Measurements from ENCODE around the gene ANKRD12. TPM values are rescaled to one million over a fixed set of nuclear protein-coding genes. Genes with fewer than 3 reads are reported as not detected.

Gene ANKRD12
- total RNA-seq, 1 experiment from 2014 or later: 31.6 TPM

- Histone ChIP-seq H3K36me3 (ENCODE audit: low read depth) (no peaks in the 10 kb centered on the region), H3K27me3 (ENCODE audit: insufficient read depth, low read depth) (no peaks in the 10 kb centered on the region), H3K27ac (no peak overlapping the region), H3F3A (ENCODE audit: insufficient read depth, low read depth) (peaks cover 16% of the 10 kb centered on the region), H3K79me2 (ENCODE audit: low read depth) (peaks cover 71% of the 10 kb centered on the region), H3K4me3 (no peak overlapping the region), H4K20me1 (ENCODE audit: insufficient read depth) (peaks cover 24% of the 10 kb centered on the region; the same call in 1 of the 2 replicates), H3K9me2 (ENCODE audit: insufficient read depth) (no peaks in the 10 kb centered on the region), H3K9me3 (ENCODE audit: insufficient read depth, low read depth) (no peaks in the 10 kb centered on the region), H2AFZ (no peak overlapping the region), H3K4me2 (peak overlapping the region; percentile 87; the same call in 1 of the 2 replicates), H3K4me1 (replicated peaks; ENCODE audit: insufficient read depth) (peaks cover 39% of the 10 kb centered on the region)
- POLR2A ChIA-PET (ENCODE audit: unreplicated experiment): interaction anchor here (0.5 kb wide), 1 partner anchor 82 kb away, joined by 4 read pairs; no protein-coding TSS in a partner anchor
- CTCF ChIA-PET: no interaction called here
- no peak for DNase-seq
- TF ChIP-seq CTCF (conservative IDR thresholded peaks at IDR 0.05): no peak
- no peak for TF ChIP-seq EZH2 (IDR thresholded peaks at IDR 0.05; ENCODE audit: low read depth)
- BruUV-seq (replicated peaks): no TSS peak
- intact Hi-C loops (cut with micrococcal nuclease; ENCODE audit: unreplicated experiment): no loop called here
These were observed 3.8 kb downstream of the ANKRD12 start for GRCh38 chr18:9140381-9140780.

GRCh38 chr18:9140984-9141383, 4.4 kb downstream of the ANKRD12 start:
- no peak for DNase-seq
- Histone ChIP-seq H2AFZ (no peak overlapping the region), H3K4me2 (no peak overlapping the region), H3K9me3 (ENCODE audit: insufficient read depth, low read depth) (no peaks in the 10 kb centered on the region), H4K20me1 (ENCODE audit: insufficient read depth) (peaks cover 24% of the 10 kb centered on the region; the same call in 1 of the 2 replicates), H3K4me1 (replicated peaks; ENCODE audit: insufficient read depth) (peaks cover 35% of the 10 kb centered on the region), H3K27me3 (ENCODE audit: insufficient read depth, low read depth) (no peaks in the 10 kb centered on the region), H3K4me3 (no peak overlapping the region), H3K36me3 (ENCODE audit: low read depth) (no peaks in the 10 kb centered on the region), H3K9me2 (ENCODE audit: insufficient read depth) (no peaks in the 10 kb centered on the region), H3F3A (ENCODE audit: insufficient read depth, low read depth) (peaks cover 10% of the 10 kb centered on the region), H3K79me2 (ENCODE audit: low read depth) (peaks cover 77% of the 10 kb centered on the region), H3K27ac (no peak overlapping the region)
- TF ChIP-seq EZH2 (IDR thresholded peaks at IDR 0.05; ENCODE audit: low read depth) (no peak), CTCF (conservative IDR thresholded peaks at IDR 0.05) (no peak)
- intact Hi-C loops (cut with micrococcal nuclease; ENCODE audit: unreplicated experiment): no loop called here
- ChIA-PET CTCF (no interaction called here), POLR2A (ENCODE audit: unreplicated experiment) (interaction anchor here (0.5 kb wide), 1 partner anchor 81 kb away, joined by 4 read pairs; no protein-coding TSS in a partner anchor)
- BruUV-seq (replicated peaks): no TSS peak

- POLR2A ChIA-PET (ENCODE audit: unreplicated experiment): no interaction called here
- Histone ChIP-seq H3K9me3 (ENCODE audit: insufficient read depth, low read depth) (no peaks in the 10 kb centered on the region), H4K20me1 (ENCODE audit: insufficient read depth) (peaks cover 6% of the 10 kb centered on the region; the same call in 1 of the 2 replicates), H3K4me3 (no peak overlapping the region), H3F3A (ENCODE audit: insufficient read depth, low read depth) (no peaks in the 10 kb centered on the region; the same call in 1 of the 2 replicates), H3K27ac (no peak overlapping the region), H3K27me3 (ENCODE audit: insufficient read depth, low read depth) (no peaks in the 10 kb centered on the region), H3K36me3 (ENCODE audit: low read depth) (no peaks in the 10 kb centered on the region), H3K4me1 (replicated peaks; ENCODE audit: insufficient read depth) (peaks cover 16% of the 10 kb centered on the region), H3K9me2 (ENCODE audit: insufficient read depth) (no peaks in the 10 kb centered on the region), H3K4me2 (no peak overlapping the region), H2AFZ (no peak overlapping the region), H3K79me2 (ENCODE audit: low read depth) (peaks cover 71% of the 10 kb centered on the region)
- intact Hi-C loops (cut with micrococcal nuclease; ENCODE audit: unreplicated experiment): loop anchor here (2.0 kb wide), 1 partner anchor 491 kb away; no protein-coding TSS in a partner anchor
- BruUV-seq (replicated peaks): no TSS peak
- no peak for TF ChIP-seq EZH2 (IDR thresholded peaks at IDR 0.05; ENCODE audit: low read depth)
- no peak for TF ChIP-seq CTCF (conservative IDR thresholded peaks at IDR 0.05)
- DNase-seq: no peak
- CTCF ChIA-PET: no interaction called here
These were observed 9.6 kb downstream of the ANKRD12 start for GRCh38 chr18:9146224-9146623.

All from PC-9 (cell line).